ENCODE data around the gene DCP1B. TPM values are rescaled to one million over a fixed set of nuclear protein-coding genes. Genes with fewer than 3 reads are reported as not detected.

Gene DCP1B
- 28.4 TPM for polyA plus RNA-seq (2013, experiment 1 of 2)
- 26.4 TPM for polyA plus RNA-seq (2013, experiment 2 of 2)

GRCh38 chr12:2004113-2004929 lies at the start of gene DCP1B:
TSS of gene DCP1B (minus strand) at chr12:2004457. CDS start at chr12:2004431, 26 bp downstream.
- peak within 1 kb of the TSS; percentile 8 for H2BK15ac ChIP-seq (ENCODE audit: low read depth, poor library complexity, severe bottlenecking)
- H3K4me3 ChIP-seq (ENCODE audit: insufficient read depth in 1 of 2, low read depth in 1 of 2, low read length in 2 of 2): peak within 1 kb of the TSS; percentile 89 to 99

GRCh38 chr12:2053691-2054090 lies 49.4 kb upstream of the DCP1B start:
- Histone ChIP-seq H3K27me3 (ENCODE audit: control insufficient read depth in 1 of 2, insufficient read depth in 1 of 2, low read length in 2 of 2) (peaks cover 0 to 69% of the 10 kb centered on the region in 2 experiments), H3K27ac (ENCODE audit: low read length, poor library complexity, severe bottlenecking) (no peak overlapping the region), H2BK12ac (ENCODE audit: low read length in 2 of 2) (no peak overlapping the region), H2AFZ (ENCODE audit: low read depth, low read length) (no peak overlapping the region), H3K18ac (ENCODE audit: low read depth in 1 of 2, low read length in 2 of 2) (peak overlapping the region in 1 of 2 experiments; percentile 37), H3K79me1 (replicated peaks; ENCODE audit: low read length, poor library complexity, severe bottlenecking) (no peaks in the 10 kb centered on the region), H3K9ac (ENCODE audit: low read length) (peak overlapping the region; percentile 88), H2AK5ac (ENCODE audit: low read length, severe bottlenecking) (no peak overlapping the region), H4K8ac (ENCODE audit: low read length) (no peak overlapping the region), H3K9me3 (ENCODE audit: control insufficient read depth, low read length) (no peaks in the 10 kb centered on the region), H2BK120ac (ENCODE audit: low read depth, low read length) (no peak overlapping the region), H3K4ac (ENCODE audit: low read depth in 1 of 2, low read length in 2 of 2) (peak overlapping the region in 1 of 2 experiments; percentile 26), H3K36me3 (ENCODE audit: control insufficient read depth in 1 of 2, insufficient read depth in 2 of 2, low read depth in 1 of 2, low read length in 2 of 2) (no peaks in the 10 kb centered on the region), H3K4me1 (ENCODE audit: control insufficient read depth, insufficient read depth, low read depth, low read length) (peaks cover 18% of the 10 kb centered on the region), H4K91ac (ENCODE audit: low read length) (no peak overlapping the region), H3K23ac (ENCODE audit: low read length in 2 of 2) (no peak overlapping the region), H3K4me2 (ENCODE audit: low read length, poor library complexity, severe bottlenecking) (peak overlapping the region; percentile 92), H2BK5ac (ENCODE audit: low read depth, low read length, poor library complexity, severe bottlenecking) (no peak overlapping the region), H3K4me3 (ENCODE audit: insufficient read depth in 1 of 2, low read depth in 1 of 2, low read length in 2 of 2) (peak overlapping the region; percentile 57 to 96), H2BK15ac (ENCODE audit: low read depth, poor library complexity, severe bottlenecking) (peak overlapping the region; percentile 49), H3K14ac (ENCODE audit: low read length in 2 of 2) (no peak overlapping the region)
- DNase-seq: peak; percentile 43
- under 1% methylated on average over 29 of the region's 60 CpGs for WGBS

More at GRCh38 chr12:2004113-2004929, at the start of gene DCP1B:
- peak within 1 kb of the TSS; percentile 95 for H3K27ac ChIP-seq (ENCODE audit: low read length, poor library complexity, severe bottlenecking)
- 3% methylated on average over 48 of the region's 55 CpGs for WGBS
- peaks cover 1% of the 10 kb centered on the region for H3K4me1 ChIP-seq (ENCODE audit: control insufficient read depth, insufficient read depth, low read depth, low read length)
- H3K4ac ChIP-seq (ENCODE audit: low read depth in 1 of 2, low read length in 2 of 2): peak within 1 kb of the TSS; percentile 69 to 100
- H3K23ac ChIP-seq (ENCODE audit: low read length in 2 of 2): peak within 1 kb of the TSS in 1 of 2 experiments; percentile 98
- peak within 1 kb of the TSS; percentile 100 for H3K18ac ChIP-seq (ENCODE audit: low read depth in 1 of 2, low read length in 2 of 2)
- H4K91ac ChIP-seq (ENCODE audit: low read length): peak within 1 kb of the TSS; percentile 100
- peak within 1 kb of the TSS; percentile 83 for H3K4me2 ChIP-seq (ENCODE audit: low read length, poor library complexity, severe bottlenecking)
- peak within 1 kb of the TSS; percentile 97 for H3K9ac ChIP-seq (ENCODE audit: low read length)
- DNase-seq: peak; percentile 98
- H3K36me3 ChIP-seq (ENCODE audit: control insufficient read depth in 1 of 2, insufficient read depth in 2 of 2, low read depth in 1 of 2, low read length in 2 of 2): peaks cover 0 to 4% of the 10 kb centered on the region in 2 experiments
- H3K79me1 ChIP-seq (replicated peaks; ENCODE audit: low read length, poor library complexity, severe bottlenecking): peaks cover 9% of the 10 kb centered on the region
- peak within 1 kb of the TSS; percentile 49 for H2AK5ac ChIP-seq (ENCODE audit: low read length, severe bottlenecking)
- H2AFZ ChIP-seq (ENCODE audit: low read depth, low read length): peak within 1 kb of the TSS; percentile 90
- peak within 1 kb of the TSS; percentile 99 for H4K8ac ChIP-seq (ENCODE audit: low read length)
- H2BK12ac ChIP-seq (ENCODE audit: low read length in 2 of 2): peak within 1 kb of the TSS; percentile 69 to 95
- no peak within 1 kb of the TSS for H2BK120ac ChIP-seq (ENCODE audit: low read depth, low read length)
- no peaks in the 10 kb centered on the region for H3K27me3 ChIP-seq (ENCODE audit: control insufficient read depth in 1 of 2, insufficient read depth in 1 of 2, low read length in 2 of 2)
- peak within 1 kb of the TSS in 1 of 2 experiments; percentile 100 for H3K14ac ChIP-seq (ENCODE audit: low read length in 2 of 2)
- no peaks in the 10 kb centered on the region for H3K9me3 ChIP-seq (ENCODE audit: control insufficient read depth, low read length)
- H2BK5ac ChIP-seq (ENCODE audit: low read depth, low read length, poor library complexity, severe bottlenecking): peak within 1 kb of the TSS; percentile 77

GRCh38 chr12:2052826-2053678 lies 48.8 kb upstream of the DCP1B start, which contains the start of gene CACNA1C:
TSS of gene CACNA1C (plus strand) at chr12:2052987. CDS start at chr12:2053563, 576 bp downstream.
- H2BK120ac ChIP-seq (ENCODE audit: low read depth, low read length): no peak within 1 kb of the TSS
- DNase-seq: peak; percentile 66
- peak within 1 kb of the TSS; percentile 92 for H3K4me2 ChIP-seq (ENCODE audit: low read length, poor library complexity, severe bottlenecking)
- H3K4me3 ChIP-seq (ENCODE audit: insufficient read depth in 1 of 2, low read depth in 1 of 2, low read length in 2 of 2): peak within 1 kb of the TSS; percentile 57 to 96
- H2BK5ac ChIP-seq (ENCODE audit: low read depth, low read length, poor library complexity, severe bottlenecking): no peak within 1 kb of the TSS
- no peak within 1 kb of the TSS for H3K27ac ChIP-seq (ENCODE audit: low read length, poor library complexity, severe bottlenecking)
- H4K91ac ChIP-seq (ENCODE audit: low read length): no peak within 1 kb of the TSS
- H3K4me1 ChIP-seq (ENCODE audit: control insufficient read depth, insufficient read depth, low read depth, low read length): peaks cover 17% of the 10 kb centered on the region
- peak within 1 kb of the TSS in 1 of 2 experiments; percentile 26 for H3K4ac ChIP-seq (ENCODE audit: low read depth in 1 of 2, low read length in 2 of 2)
- H3K14ac ChIP-seq (ENCODE audit: low read length in 2 of 2): no peak within 1 kb of the TSS
- peak within 1 kb of the TSS; percentile 91 for H2BK15ac ChIP-seq (ENCODE audit: low read depth, poor library complexity, severe bottlenecking)
- peak within 1 kb of the TSS; percentile 62 for H2AFZ ChIP-seq (ENCODE audit: low read depth, low read length)
- H3K23ac ChIP-seq (ENCODE audit: low read length in 2 of 2): peak within 1 kb of the TSS in 1 of 2 experiments; percentile 68
- no peaks in the 10 kb centered on the region for H3K36me3 ChIP-seq (ENCODE audit: control insufficient read depth in 1 of 2, insufficient read depth in 2 of 2, low read depth in 1 of 2, low read length in 2 of 2)
- H2AK5ac ChIP-seq (ENCODE audit: low read length, severe bottlenecking): no peak within 1 kb of the TSS
- no peaks in the 10 kb centered on the region for H3K79me1 ChIP-seq (replicated peaks; ENCODE audit: low read length, poor library complexity, severe bottlenecking)
- no peak within 1 kb of the TSS for H4K8ac ChIP-seq (ENCODE audit: low read length)
- no peaks in the 10 kb centered on the region for H3K9me3 ChIP-seq (ENCODE audit: control insufficient read depth, low read length)
- H3K18ac ChIP-seq (ENCODE audit: low read depth in 1 of 2, low read length in 2 of 2): peak within 1 kb of the TSS; percentile 12 to 34
- H3K27me3 ChIP-seq (ENCODE audit: control insufficient read depth in 1 of 2, insufficient read depth in 1 of 2, low read length in 2 of 2): peaks cover 3 to 72% of the 10 kb centered on the region in 2 experiments
- WGBS: under 1% methylated on average over 44 of the region's 90 CpGs
- peak within 1 kb of the TSS; percentile 88 for H3K9ac ChIP-seq (ENCODE audit: low read length)
- peak within 1 kb of the TSS in 1 of 2 experiments; percentile 63 for H2BK12ac ChIP-seq (ENCODE audit: low read length in 2 of 2)

Data from mesenchymal stem cell (in vitro differentiated cells and primary cell).